HG03442 (cell line): ENCODE results near the gene SYPL2.

Source experiments
- ATAC-seq: cut with Tn5 transposase; IDR thresholded peaks from one replicate; pipeline ENCODE4 v1.9.1; 2021; ENCODE audit warnings: mild to moderate bottlenecking, moderate library complexity; ENCODE audit not compliant: unreplicated experiment

Gene SYPL2

DNA sequence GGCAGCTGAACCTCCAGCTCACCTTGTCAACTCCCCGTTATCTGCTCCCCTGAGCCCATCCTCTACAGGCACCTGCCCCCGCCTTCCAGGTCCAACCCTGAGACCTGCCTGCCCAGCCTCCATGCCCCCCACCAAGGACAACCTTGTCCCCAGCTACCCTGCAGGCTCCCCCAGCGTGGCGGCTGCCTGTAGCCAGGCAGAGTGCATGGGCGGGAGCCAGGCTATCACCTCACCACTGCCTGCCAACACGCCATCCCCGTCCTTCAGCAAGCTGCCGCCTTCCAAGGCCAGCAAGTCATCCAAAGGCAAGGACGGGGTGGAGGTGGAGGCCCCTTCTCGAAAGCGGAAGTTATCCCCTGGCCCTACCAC lies 24.6 kb downstream of the SYPL2 start:
- ATAC-seq: no peak

GRCh38 chr1:109491372-109491771 lies 25.0 kb downstream of the SYPL2 start:
- no peak for ATAC-seq

- no peak for ATAC-seq
Observed at GRCh38 chr1:109492779-109493178, 26.4 kb downstream of the SYPL2 start.

GRCh38 chr1:109493227-109493626 lies 26.9 kb downstream of the SYPL2 start:
- ATAC-seq: no peak

- ATAC-seq: peak; percentile 91
Observed at GRCh38 chr1:109493805-109494539, 27.6 kb downstream of the SYPL2 start, which contains the start of gene CYB561D1. TSS of gene CYB561D1 (plus strand) at chr1:109494094. CDS start at chr1:109494140, 46 bp downstream.

- ATAC-seq: no peak
Observed at GRCh38 chr1:109495738-109496137, 29.4 kb downstream of the SYPL2 start.

DNA sequence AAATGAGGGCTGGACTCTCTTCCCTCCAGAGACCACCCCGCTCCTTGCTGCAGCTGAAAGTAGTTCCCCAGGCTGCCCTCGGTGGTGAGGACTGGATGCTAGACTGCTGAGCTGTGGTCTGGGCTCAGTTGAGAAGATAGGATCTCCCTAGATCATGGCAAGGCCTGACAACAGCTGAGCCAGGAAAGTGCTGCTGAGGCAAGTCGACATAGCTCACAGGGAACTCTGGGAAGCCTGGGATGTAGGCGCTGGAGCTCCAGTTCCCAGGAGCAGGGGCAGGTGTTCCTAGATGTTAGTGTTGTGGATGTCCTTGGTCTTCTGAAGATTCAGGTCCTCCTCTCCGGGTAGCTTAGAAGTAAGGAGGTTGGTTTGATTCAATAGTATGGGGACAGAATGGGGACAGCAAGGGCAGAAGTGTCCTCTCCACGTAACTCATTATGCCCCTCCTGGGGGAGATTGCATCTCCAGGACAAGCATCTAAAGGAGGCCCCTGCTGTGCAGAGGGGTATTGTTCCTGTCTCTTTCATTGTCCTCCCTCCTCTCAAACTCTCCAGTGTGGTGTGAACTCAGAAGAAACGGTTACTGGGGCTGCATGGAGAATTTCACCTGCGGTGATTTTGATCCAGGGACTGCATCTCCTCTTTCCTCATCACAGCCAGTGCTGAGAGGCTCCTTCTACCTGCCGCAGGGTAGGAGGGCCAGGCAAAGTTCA lies 31.3 kb downstream of the SYPL2 start:
- ATAC-seq: no peak

- no peak for ATAC-seq
Observed at GRCh38 chr1:109498161-109498801, 31.9 kb downstream of the SYPL2 start.

DNA sequence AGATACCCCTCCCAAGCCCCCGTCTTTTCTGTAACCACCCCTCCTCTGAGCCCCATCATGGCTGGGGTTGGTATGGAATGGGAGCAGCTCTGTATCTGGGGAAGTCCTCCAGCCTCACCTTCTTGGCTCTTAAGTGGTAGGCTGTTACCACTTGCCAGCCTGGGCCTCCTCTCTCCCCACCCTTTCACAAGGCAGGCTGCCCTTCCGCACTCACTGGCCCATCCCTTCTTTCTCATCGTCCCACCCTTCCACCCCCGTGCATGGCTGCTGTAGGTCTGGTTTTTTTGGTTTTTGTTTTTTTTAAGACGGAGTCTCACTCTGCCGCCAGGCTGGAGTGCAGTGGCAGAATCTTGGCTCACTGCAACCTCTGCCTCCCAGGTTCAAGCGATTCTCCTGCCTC lies 32.7 kb downstream of the SYPL2 start:
- no peak for ATAC-seq

DNA sequence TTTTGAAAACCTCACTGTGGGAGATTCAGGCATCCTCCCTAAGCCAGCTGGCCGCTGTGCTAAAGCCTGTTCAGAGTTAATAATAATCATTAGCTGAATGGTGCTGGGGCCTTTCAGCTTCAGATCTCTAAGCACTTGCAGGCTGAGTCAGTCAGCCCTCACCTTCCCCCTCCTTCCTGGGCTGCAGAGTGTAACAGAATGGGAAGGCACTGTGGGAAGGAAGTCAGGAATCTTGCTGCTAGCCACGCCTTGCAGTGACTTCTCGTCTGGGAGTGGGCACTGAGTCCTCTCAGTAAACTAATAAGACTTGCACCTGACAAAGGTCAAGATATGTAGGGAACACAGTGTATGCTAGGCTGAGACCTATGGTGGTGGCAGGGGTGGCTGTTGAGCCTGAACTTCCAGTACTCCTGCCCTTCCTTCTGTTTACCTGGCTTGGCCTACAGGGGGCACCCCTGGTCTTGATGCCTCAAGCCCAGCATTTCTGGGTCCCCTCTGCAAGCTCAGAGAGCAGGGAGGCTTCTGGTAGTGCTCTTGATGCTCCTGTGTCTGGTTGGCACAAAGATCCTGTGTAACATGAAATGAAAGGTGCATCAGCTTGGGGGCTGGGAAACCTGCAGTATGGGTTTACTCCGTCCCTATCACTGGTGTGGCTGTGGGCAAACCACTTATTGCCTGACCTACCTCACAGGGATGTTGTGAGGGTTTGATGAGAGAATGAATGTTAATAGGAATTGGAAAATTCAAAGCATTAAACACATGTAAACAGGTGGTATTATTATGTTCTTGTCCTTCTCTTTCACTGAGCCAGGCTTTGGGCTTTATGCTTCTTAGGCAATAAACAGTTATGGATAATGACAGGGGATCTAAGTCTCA lies 33.6 kb downstream of the SYPL2 start:
- ATAC-seq: no peak

DNA sequence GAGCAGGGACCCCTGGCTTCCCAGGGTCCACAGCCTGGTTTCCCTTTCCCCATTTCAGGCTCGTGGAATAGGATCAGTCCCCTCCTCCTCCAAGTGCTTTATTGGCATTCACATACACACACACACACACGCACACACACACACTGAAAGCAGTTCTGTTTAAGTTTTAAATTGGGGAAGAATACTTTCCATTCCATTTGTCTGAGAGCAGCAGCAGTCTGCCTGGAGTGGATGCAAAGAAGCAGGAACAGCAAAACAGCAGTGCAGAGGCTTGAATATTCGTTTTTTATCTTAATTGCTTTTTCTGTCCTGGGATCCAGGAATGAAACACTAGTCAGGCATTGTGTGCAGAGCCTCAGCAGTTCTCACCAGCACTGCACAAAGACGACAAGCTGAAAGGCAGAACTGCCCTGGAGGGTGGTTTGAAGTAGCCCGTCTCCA lies 34.6 kb downstream of the SYPL2 start:
- no peak for ATAC-seq

DNA sequence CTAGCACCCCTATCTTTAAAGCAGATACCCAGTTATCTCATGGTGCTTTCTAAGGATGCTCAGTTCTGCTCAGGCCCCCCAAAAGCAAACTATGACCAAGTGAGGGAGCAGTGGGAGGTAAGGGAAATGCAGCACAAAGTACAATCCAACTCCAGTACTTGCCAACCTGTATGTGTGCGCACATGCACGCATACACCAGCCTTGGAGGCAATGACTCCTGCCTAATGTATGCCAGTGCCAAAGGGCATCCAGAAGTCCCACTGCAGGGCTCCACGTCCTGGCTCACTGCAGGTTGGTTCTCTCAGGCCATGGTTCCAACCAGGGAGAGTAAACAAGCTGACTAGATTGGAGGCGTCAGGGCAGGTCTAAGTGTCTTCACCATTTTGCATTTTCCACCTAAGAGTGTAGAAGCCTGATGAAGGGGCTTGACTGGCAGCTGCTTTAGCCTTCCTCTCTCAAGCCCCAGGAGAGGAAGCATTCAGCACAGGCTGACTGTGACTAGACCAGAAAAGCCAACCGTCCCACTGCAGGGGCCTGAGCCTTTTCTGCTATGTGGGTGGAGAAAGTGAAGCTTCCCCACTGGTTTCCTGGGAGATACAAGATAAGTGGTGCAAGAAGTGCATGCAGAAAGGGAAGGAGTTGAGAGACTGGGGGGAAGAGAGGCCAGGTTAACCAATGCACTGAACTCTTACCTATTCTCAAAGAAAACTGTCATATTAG lies 35.5 kb downstream of the SYPL2 start:
- no peak for ATAC-seq

DNA sequence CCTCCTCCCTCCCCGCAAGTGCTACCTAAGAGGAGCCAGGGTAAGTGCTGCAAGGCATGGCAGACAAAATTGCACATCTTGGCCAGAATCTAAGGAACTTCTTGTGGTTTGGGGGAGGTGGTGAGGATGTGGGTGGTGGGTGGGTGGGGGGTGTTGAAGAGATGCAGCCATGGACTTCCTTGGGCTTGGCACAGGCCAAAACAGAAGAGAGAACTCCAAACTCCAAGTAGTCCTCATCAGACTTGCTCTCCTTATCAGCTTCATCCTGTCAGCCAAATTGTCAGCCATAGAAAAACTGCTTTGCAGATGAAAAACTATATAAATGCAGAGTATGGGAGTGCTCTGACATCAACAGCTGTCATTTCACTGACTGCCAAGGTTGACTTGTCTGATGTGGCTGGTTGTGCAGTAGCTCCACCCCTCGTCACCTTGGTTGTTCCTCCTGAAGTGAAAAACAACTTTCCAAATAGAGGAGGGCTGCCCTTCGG lies 36.1 kb downstream of the SYPL2 start:
- ATAC-seq: no peak

DNA sequence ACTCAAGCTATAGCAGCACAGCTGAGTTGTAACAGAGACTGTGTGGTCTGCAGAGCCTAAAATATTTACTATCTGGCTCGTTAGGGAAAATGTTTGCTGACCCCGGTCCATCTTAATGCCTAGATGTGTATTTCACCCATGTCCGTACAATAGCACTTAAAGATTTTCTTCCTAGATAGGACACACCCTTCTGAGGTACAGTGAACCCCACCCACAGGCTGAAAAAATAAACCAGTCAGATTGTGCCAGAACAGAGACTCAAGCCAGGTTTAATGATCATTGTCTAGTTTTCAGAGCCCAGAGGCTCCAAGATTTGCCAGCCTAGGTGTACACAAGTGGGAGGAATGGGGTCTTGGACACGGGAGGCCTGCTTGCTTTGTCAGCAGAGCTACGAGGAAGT lies 37.6 kb downstream of the SYPL2 start:
- no peak for ATAC-seq

- ATAC-seq: no peak
Observed at GRCh38 chr1:109504974-109505373, 38.6 kb downstream of the SYPL2 start.

- no peak for ATAC-seq
Observed at GRCh38 chr1:109508001-109508872, 41.9 kb downstream of the SYPL2 start.

GRCh38 chr1:109508873-109509175 lies 42.5 kb downstream of the SYPL2 start:
- no peak for ATAC-seq

GRCh38 chr1:109509176-109510134 lies 43.1 kb downstream of the SYPL2 start, which contains the start of gene AMIGO1:
TSS of gene AMIGO1 (minus strand) at chr1:109509727. CDS start at chr1:109508912, 815 bp downstream.
- ATAC-seq: peak; percentile 43
